Erythroblast (primary cell): Measurements from ENCODE around the gene COX14.

Experiments used
- GATA1 ChIP-seq: IDR thresholded peaks from 2 replicates; pipeline ENCODE4 v1.6.1; 2011; ENCODE audit warnings: low read depth, mild to moderate bottlenecking, control low read depth, low read length, moderate library complexity
- POLR2A ChIP-seq: IDR thresholded peaks from 2 replicates; pipeline ENCODE4 v1.6.1; 2011; ENCODE audit warnings: mild to moderate bottlenecking, low read length

GRCh38 chr12:50079771-50080170 is 32.3 kb upstream of the COX14 start:
- TF ChIP-seq POLR2A (no peak), GATA1 (no peak)
